Globus pallidus (tissue), 1 donor: ENCODE results near the gene IL37.

Source experiments
- DNase-seq: peaks from one replicate; pipeline ENCODE4 v3.0.0-alpha.2; 2015; ENCODE audit warnings: low spot score

IL37 gene

GRCh38 chr2:112960230-112960825 lies 49.4 kb downstream of the IL37 start:
- no peak for DNase-seq

- no peak for DNase-seq
Observed at GRCh38 chr2:112962308-112963175, 51.6 kb downstream of the IL37 start.

- no peak for DNase-seq
Observed at GRCh38 chr2:112967023-112967422, 56.1 kb downstream of the IL37 start.
